Naive thymus-derived CD4-positive, alpha-beta T cell (primary cell): ENCODE measurements around the gene SHQ1. TPM values are rescaled to one million over a fixed set of nuclear protein-coding genes. Genes with fewer than 3 reads are reported as not detected.

Experiments used
- polyA plus RNA-seq, 2 donors: library from polyadenylated mRNA; unstranded; fragments of 300-500 nt; fragmentation: Illumina TruSeq; gene quantifications; one replicate each; pipeline ENCODE4 v1.2.3, GENCODE V29; 2021
- total RNA-seq, 6 experiments: library from RNA in 5 of 6; stranded (reverse) in 5 of 6; gene quantifications; 1 replicate in 5 of 6; 2 replicates in 1 of 6; pipeline ENCODE4 v1.2.3 and lab custom pipeline; 2021 to 2026

SHQ1 gene
- total and polyA plus RNA-seq, 7 experiments from 2014 or later = 14.1 to 34.3 (median 24.5) TPM

Other genes with a start within 250 kb of the SHQ1 start
- gene GXYLT2, start 39.6 kb upstream of the SHQ1 start, total RNA-seq = not detected
- not detected for gene GXYLT2, start 39.6 kb upstream of the SHQ1 start, polyA plus RNA-seq
- 10 to 100 TPM; 56.3 to 87.0 (median 63.8) TPM for gene PPP4R2, start 148.4 kb upstream of the SHQ1 start, total RNA-seq
- 10 to 100 TPM; 35.0 to 38.9 TPM for gene PPP4R2, start 148.4 kb upstream of the SHQ1 start, polyA plus RNA-seq
- 10 to 100 TPM in 2 of 5 experiments, 1 to 10 TPM in 3; 6.7 to 12.9 (median 9.8) TPM for gene EBLN2, start 213.2 kb upstream of the SHQ1 start, total RNA-seq
- gene EBLN2, start 213.2 kb upstream of the SHQ1 start, polyA plus RNA-seq = 1 to 10 TPM; 1.1 to 2.5 TPM